ENCODE results near the gene HS6ST1.

Gene HS6ST1

DNA sequence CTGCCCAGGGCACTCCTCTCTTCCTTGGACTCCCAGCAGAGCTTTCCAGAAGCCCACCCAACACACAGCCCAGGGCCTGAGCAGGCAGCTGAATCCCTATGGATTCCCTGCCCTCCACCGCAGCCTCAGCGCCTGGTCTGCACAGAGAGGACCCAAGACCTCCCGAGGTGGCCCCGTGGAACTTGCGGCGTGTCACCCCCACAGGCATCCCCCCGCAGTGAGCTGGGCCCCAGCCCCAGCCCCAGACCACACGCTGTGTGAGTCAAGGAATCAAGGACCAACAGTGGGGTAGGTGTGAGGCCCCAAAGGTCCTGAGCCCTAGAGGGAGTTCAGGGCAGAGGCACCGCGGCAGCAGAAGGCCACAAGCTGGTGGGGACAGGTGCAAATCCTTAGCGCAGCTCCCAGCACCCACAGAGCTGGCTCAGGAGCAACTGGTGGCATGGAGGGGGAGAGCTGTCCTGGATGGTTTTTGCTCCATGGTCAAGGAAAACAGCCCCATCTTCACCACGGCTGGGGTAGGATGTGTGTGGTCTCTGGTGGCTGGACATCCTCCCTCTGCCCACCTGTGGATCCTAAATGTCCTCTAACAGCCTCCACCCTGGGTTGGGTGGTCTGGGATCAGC lies 8.5 kb downstream of the HS6ST1 start:
- DNase-seq, result peak; percentile 0

DNA sequence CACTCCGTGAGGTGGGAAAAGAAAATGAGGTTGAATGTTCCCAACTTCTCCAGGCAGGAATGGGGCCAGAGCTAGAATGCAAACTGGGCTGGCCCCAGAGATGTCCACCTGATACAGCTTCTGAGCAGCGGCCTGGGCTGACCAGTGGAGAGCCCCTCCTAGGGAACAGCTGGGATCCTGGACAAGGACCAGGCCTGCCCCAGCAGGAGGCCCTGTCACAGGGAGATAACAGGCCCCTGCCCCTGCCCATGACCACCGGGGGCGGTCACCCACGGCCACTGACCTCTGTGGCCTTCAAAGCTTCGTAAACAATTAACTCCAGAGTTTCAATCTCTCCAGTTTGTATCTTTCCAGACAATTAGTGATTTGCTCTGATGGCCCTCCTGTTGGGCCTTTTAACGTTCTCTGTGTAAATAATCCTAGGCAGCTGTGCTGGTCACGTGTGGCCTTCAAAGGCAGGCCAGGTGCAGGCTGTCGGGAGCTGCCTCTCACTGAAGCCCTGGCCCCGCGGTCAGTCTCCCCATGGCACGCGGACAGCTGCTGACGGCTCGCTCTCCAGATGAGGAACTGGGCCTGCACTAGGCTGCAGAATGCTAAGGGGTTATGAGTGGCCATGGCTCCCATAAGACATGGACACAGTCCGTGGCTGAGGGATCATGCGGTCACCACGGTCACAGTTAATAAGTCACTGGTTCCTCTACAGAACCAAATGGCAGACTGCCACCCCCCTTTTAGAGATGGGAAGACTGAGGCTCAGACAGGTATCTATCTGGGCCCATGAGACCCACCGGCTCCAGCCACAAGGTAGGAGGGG lies 9.2 kb downstream of the HS6ST1 start:
- no peak for DNase-seq

DNA sequence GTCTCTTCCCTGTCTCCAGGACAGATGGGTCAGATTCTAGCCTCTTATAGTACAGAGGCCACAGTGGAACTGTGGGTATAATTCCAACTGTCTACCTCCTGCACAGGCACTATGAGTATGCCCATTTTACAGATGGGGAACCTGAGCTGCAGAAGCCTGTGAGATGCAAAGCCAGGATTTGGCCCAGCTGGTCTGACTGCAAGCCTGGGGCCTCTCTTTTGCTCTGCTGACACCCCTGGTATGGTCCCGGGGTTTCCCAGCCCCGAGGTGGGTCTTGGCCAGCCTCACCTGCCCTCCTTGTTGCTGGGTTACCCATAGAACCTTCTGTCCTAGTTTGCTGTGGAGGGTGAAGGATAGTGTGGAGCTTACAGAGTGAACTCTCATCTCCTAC lies 9.8 kb downstream of the HS6ST1 start:
- DNase-seq, result no peak

GRCh38 chr2:128308284-128308731 lies 10.4 kb downstream of the HS6ST1 start:
- no peak for DNase-seq

- no peak for DNase-seq
Measured at GRCh38 chr2:128307595-128307994, 11.1 kb downstream of the HS6ST1 start.

DNA sequence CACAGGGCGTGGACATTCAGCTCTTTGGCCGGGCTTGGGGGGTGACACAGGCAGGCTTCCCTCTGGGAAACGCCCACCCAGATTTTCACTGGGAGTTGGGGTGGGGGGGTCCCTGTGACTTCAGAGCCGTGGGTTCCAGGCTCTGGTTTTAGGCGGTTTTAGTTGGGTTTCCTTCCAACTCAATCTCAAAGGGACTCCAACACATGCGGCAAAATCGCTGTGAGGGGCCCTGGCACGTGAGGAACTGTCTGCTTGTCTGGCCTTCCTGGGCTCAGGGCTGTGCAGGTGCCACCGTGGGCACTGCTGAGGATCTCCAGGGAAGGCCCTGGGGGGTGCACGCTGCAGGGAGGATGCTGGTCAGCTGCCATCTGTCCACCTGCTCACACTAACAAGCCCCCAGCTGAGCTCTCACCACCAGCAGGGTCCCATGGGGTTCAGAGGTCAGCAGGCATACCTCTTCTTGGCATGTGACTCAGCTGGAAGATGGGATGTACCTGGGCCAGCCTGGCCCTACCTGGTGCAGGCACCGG lies 11.7 kb downstream of the HS6ST1 start:
- no peak for DNase-seq

GRCh38 chr2:128306081-128306930 lies 12.4 kb downstream of the HS6ST1 start:
- no peak for DNase-seq

DNA sequence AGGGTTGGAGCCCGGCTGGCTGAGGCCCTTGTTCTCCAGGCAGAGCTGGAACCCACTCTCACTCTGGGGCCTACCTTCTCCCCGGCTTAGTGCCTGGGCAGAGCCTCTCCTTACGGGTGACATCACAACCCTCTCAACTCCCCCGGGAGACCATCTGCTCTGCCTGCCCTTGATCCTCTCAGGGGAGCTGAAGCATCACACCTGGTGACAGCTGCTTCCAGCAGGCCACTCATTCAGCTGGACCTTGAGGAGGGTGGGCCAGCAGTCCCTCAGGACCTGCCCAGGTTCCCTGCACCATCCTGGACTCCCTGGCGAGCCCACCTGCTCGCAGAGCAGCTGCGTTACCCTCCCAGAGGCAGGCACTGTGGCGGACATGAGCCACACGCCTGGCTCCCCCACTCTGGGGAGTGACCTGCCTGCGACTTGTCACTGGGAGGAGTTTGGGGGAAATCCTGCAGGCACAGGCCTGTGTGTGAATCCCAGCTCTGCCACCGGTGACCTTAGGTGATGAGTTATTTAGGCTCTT lies 13.1 kb downstream of the HS6ST1 start:
- DNase-seq, result no peak

DNA sequence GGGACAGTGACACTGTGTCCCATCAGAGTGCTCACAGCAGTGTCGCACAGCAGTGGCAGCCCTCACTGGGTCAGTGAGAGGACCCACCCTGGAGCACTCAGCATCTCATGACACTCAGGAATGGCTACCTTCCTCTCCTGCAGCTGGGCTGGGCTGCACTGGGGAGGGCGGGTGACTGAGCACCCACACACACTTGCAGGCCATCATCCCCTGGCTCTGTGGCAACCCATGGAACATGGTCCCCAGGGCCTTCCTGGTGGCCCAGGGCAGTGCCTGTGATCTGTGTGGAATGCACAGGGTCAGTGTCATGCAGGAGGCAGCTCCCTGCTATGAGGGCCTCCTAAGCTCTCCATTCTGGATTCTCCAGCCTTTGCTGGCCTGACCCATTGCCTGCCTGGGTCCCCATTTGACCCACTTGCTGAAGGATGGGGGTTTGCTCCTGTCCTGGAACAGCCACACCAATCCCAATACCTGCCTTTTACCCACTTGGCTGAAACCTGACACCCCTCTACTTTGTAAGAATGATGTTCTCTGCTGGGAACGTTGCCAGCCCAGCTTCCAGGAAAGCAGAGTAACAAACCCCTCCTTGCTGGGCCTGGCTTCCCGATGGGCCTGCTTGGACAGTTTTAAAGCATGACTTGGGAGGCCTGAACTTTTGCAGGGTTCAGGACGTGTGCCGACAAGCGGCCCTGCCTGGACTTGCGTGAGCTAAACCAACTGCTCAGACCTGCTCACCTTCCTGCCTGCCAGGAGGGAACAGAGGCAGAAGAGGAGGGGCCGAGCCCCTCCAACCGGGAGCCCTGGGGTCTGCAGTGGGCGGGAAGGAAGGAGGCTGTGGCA lies 13.7 kb downstream of the HS6ST1 start:
- DNase-seq, result no peak

- no peak for DNase-seq
Measured at GRCh38 chr2:128304330-128304714, 14.3 kb downstream of the HS6ST1 start.

- DNase-seq, result no peak
Measured at GRCh38 chr2:128303911-128304310, 14.8 kb downstream of the HS6ST1 start.

- DNase-seq, result no peak
Measured at GRCh38 chr2:128303095-128303791, 15.4 kb downstream of the HS6ST1 start.

GRCh38 chr2:128302744-128303067 lies 16.0 kb downstream of the HS6ST1 start:
- DNase-seq, result no peak

GRCh38 chr2:128302011-128302743 lies 16.5 kb downstream of the HS6ST1 start:
- DNase-seq, result no peak

GRCh38 chr2:128301501-128301966 lies 17.1 kb downstream of the HS6ST1 start:
- DNase-seq, result no peak

DNA sequence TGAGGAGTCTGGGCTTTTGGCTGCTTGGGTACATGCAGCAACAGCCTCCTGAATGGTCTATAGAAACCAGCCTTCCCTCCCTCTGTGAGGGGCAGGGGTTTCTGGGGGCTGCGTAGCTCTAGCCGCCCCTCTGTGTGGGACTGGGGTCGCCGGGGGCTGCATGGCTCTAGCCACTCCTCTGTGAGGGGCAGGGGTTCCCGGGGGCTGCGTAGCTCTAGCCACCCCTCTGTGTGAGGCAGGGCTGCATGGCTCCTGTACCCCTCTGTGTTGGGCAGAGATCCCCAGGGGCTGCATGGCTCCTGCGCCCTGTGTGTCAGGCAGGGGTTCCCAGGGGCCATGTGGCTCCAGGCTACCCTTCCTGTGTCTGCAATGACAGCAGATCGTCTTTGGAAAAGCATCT lies 17.6 kb downstream of the HS6ST1 start:
- DNase-seq, result no peak

- no peak for DNase-seq
Measured at GRCh38 chr2:128300151-128301020, 18.3 kb downstream of the HS6ST1 start.

DNA sequence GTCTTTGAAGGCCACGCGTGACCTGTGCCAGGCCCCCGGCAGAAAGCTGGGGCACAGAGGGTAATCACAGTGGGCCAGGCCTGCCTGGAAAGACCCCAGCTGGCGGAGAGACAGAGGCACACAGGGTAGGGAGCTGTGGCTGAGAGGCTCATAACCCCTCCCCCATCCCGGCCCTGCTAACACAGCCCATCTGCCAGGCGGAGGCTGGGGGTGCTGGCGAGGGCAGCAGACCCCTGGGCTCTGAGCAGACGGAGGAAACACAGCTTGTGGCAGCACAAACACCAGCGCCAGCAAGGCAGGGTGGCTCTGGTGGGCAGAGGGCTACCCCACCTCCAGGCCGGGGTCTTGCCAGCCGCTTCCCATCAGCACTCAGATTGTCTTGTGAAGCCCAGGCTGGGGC lies 19.0 kb downstream of the HS6ST1 start:
- DNase-seq, result no peak

DNA sequence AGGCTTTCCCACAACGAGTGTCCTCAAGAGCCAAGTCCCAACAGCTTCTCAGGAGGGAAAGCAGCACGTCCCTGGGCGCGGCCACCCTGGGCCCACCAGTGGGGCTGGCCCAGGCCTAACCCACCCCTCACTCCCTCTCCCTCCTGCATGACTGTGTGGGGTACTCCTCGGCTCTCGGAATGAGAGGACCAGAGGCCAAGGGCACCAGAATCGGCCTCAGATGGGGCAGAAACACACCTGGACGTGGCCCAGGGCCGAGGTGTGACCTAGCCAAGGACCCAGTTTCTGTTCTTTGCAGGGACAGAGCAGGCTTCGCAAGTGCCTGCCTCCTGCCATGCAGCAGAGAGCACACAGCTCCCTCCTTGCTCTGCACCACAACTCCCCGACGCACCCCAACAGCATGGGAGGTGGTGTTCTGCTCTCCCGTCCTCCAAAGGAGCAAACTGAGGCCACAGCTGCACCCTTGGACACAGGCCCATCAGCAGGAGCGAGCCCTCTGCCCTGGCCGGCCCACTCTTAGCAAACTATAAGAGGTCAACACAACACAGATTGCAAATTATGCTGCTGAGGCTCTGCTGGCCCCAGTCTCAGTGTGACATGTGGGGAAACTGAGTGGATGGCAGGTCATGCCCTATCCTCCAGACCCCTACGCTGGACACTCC lies 19.7 kb downstream of the HS6ST1 start:
- DNase-seq, result no peak
